ENCODE results near the gene F11. TPM values are rescaled to one million over a fixed set of nuclear protein-coding genes. Genes with fewer than 3 reads are reported as not detected.

The F11 gene
- total and polyA plus RNA-seq, 2 of the 13 experiments (the other 11 are each of a cell fraction or from before 2014, with no cell fraction given): 35.1 to 58.0 TPM

- no peak for TF ChIP-seq U2AF1 (optimal IDR thresholded peaks at IDR 0.05; ENCODE audit: low read depth, low read length)
- 0 out of 2 replicates have a peak, but pooled peaks have one; percentile 23 for TF ChIP-seq POLR2G (IDR thresholded peaks at IDR 0.05; ENCODE audit: low read depth, low read length)
- peak; percentile 51; the same call in 1 of the 2 replicates for TF ChIP-seq NFYC (CRISPR knock-in tag; IDR thresholded peaks at IDR 0.05)
- TF ChIP-seq RBAK (CRISPR knock-in tag; IDR thresholded peaks at IDR 0.05): no peak
- peak; percentile 79; the same call in 1 of the 2 replicates for TF ChIP-seq ZNF30 (CRISPR knock-in tag; IDR thresholded peaks at IDR 0.05)
- TF ChIP-seq CREB3 (CRISPR knock-in tag; IDR thresholded peaks at IDR 0.05): no peak
- TF ChIP-seq FOXM1 (CRISPR knock-in tag; IDR thresholded peaks at IDR 0.05): no peak
- TF ChIP-seq ARNT (IDR thresholded peaks at IDR 0.05): no peak
- TF ChIP-seq GFI1 (CRISPR knock-in tag; IDR thresholded peaks at IDR 0.05; ENCODE audit: borderline replicate concordance): peak; percentile 85; the same call in 1 of the 2 replicates
- no peak for TF ChIP-seq SAFB2 (CRISPR knock-in tag; IDR thresholded peaks at IDR 0.05; ENCODE audit: borderline replicate concordance, low read depth)
- peak; percentile 72; the same call in 1 of the 2 replicates for TF ChIP-seq CBX5 (CRISPR knock-in tag; IDR thresholded peaks at IDR 0.05; ENCODE audit: borderline replicate concordance)
- TF ChIP-seq POGZ (CRISPR knock-in tag; IDR thresholded peaks at IDR 0.05): peak; percentile 72
- peak; percentile 78 for TF ChIP-seq ZMYM3 (CRISPR knock-in tag; IDR thresholded peaks at IDR 0.05)
- no peak for TF ChIP-seq KLF9 (CRISPR knock-in tag; IDR thresholded peaks at IDR 0.05; ENCODE audit: low read depth)
- TF ChIP-seq REXO4 (CRISPR knock-in tag; IDR thresholded peaks at IDR 0.05; ENCODE audit: borderline replicate concordance): peak; percentile 73; the same call in 1 of the 2 replicates
- TF ChIP-seq ZNF441 (CRISPR knock-in tag; IDR thresholded peaks at IDR 0.05; ENCODE audit: borderline replicate concordance): 0 out of 2 replicates have a peak, but pooled peaks have one; percentile 72
- no peak for TF ChIP-seq ZNF503 (CRISPR knock-in tag; IDR thresholded peaks at IDR 0.05)
- TF ChIP-seq ZNF768 (CRISPR knock-in tag; IDR thresholded peaks at IDR 0.05): peak; percentile 66; the same call in 1 of the 2 replicates
- peak; percentile 91 for TF ChIP-seq ASH2L (IDR thresholded peaks at IDR 0.05; ENCODE audit: insufficient read length, low read depth, low read length)
Measured at GRCh38 chr4:186260504-186261448, 5.2 kb upstream of the F11 start (continued).

Measured in HepG2 (cell line).